ENCODE results near the gene GOLT1A.

GOLT1A gene

DNA sequence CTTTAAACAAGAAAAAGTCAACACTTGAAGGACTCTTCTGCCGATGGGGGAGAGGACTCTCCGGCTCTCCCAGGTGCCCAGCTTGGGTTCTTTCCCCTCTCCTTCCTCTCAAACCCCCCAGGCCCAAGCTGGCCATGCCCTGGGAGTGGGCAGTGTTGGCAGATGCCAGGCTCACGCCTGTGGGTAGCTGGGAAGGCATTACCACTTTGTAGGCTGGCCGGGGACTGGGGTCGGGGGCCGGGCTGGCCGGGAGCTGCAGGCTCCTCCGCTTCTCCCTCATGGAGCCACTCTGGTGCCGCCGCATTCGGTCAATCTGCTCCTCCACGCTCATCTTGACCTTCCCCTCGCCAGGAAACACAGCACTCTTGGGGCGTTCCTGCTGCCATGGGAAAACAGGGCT lies 16.4 kb upstream of the GOLT1A start:
- TF ChIP-seq, protein P1, sequence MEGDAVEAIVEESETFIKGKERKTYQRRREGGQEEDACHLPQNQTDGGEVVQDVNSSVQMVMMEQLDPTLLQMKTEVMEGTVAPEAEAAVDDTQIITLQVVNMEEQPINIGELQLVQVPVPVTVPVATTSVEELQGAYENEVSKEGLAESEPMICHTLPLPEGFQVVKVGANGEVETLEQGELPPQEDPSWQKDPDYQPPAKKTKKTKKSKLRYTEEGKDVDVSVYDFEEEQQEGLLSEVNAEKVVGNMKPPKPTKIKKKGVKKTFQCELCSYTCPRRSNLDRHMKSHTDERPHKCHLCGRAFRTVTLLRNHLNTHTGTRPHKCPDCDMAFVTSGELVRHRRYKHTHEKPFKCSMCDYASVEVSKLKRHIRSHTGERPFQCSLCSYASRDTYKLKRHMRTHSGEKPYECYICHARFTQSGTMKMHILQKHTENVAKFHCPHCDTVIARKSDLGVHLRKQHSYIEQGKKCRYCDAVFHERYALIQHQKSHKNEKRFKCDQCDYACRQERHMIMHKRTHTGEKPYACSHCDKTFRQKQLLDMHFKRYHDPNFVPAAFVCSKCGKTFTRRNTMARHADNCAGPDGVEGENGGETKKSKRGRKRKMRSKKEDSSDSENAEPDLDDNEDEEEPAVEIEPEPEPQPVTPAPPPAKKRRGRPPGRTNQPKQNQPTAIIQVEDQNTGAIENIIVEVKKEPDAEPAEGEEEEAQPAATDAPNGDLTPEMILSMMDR (IDR thresholded peaks at IDR 0.05; ENCODE audit: low read depth, low read length) = no peak

DNA sequence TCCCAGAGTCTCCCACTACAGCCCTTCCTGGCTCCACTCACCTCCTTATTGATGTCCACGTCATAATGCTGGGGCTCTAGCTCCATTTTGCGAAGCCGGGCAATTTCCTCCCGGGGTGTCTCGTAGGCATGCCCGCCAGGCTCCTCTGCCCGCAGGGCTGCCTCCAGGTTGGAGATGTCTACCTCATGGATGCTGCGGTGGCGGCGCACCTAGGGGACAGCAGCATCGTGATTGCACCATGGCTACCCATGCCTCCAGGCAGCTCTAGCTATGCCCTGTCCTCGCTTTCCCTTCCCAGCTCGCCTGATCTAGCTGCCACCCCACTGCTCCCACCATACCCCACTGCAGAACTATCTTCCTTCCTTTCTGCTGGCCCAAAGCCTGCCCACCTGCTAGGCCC lies 15.1 kb upstream of the GOLT1A start:
- DNase-seq (ENCODE audit: extremely low read depth, low read depth) = no peak
- TF ChIP-seq, protein P1 (IDR thresholded peaks at IDR 0.05; ENCODE audit: low read depth, low read length) = no peak

More for the DNA sequence above, 16.4 kb upstream of the GOLT1A start:
- DNase-seq (ENCODE audit: extremely low read depth, low read depth) = no peak

DNA sequence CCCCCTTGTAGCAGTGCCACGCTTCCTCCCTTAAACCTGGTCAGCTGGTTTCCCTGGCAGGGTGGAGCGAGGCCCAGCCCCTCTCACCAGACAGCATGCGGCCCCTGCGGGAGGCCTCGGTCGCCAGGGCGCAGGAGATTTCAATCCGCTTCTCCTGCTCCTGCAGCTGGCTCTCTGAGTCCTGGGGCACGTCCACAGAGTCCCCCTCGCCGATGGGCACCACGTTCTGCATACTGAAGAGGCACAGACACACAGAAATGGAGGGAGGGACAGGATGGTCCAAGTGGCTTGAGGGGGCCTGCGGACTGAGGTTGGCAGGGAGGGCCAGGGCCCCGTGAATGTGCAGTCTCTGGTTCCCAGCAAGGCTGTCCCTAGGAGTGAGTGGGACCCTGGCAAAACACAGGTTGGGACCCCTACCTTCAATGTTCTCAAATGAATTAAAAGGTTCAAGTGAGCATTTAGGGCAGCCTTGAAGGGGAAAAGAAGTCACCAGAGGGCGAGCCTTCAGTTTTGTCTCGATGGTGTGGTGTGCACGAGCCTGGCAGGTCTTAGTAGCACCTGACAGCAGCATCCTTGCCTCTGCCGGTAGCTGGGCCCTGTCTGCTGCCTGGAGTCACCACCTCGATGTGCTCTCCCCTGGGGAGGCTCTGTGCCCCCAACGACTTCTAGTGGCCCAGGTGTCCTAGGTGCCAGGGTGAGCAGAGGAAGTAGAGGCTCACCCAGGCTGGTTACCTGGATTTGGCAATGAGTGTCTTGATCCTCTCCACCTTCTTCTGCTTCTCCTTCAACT lies 14.4 kb upstream of the GOLT1A start:
- no peak for DNase-seq (ENCODE audit: extremely low read depth, low read depth)
- TF ChIP-seq, protein P1 (IDR thresholded peaks at IDR 0.05; ENCODE audit: low read depth, low read length) = no peak

DNA sequence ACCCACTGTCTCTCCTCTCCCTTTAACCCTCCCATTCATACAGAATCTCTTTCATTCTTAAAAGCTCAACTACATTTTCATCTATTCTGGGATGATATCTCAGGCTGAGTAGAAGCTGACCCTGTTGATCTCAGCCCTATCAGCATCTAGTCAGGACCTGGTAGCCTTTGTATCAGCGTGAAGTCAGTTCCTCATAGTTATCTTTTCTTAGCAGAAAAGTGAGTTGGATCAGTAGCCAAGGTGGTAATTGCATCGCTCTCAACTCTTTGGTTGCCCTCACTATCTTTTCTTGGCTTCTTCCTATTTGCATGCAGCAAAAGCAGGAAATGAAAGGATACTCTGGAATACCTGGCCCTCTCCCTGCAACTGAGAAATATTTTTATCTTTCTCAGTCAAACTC lies 13.6 kb upstream of the GOLT1A start:
- DNase-seq (ENCODE audit: extremely low read depth, low read depth) = no peak
- TF ChIP-seq, protein P1 (IDR thresholded peaks at IDR 0.05; ENCODE audit: low read depth, low read length) = no peak

DNA sequence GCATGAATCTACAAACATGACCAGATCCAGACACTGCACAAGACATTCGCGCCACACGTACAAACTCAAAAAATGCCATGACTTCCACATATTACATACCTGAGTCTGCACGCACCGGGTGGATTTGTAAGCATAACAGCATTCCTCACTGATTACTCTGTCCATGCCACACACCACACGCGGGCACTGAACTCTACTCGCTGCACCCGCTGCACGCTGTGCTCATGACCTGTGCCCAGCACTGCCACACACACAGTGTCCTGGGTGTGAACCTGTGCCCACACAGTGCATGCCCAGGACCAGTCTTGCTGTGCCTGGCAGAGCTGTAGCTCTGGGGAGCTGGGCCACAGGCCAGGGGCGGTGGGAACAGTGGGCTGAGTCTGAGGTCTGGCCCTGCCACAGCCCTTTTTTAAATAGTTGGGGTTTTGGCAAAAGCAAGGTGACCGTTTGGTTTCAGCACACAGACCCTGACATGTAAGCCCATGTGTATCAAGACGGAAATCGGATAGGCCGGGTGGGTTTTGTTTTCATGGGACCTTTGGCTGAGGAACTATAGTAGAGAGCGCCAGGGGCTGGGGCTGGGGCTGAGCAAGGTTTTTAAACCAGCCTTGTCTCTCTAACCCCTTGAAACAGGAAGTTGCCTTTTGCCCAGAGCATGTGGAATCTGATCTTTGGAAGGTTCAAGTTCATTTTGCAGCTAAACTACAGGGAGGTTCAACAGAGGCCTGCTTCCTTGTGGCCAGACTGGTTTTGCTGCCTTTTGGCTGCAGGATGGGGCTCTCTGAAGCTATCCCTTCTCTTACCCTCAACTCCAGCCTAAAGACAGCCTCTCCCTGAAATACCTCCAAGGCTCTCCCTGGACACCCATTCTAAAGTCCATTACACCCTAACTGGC lies 12.3 kb upstream of the GOLT1A start:
- TF ChIP-seq, protein P1 (IDR thresholded peaks at IDR 0.05; ENCODE audit: low read depth, low read length) = no peak
- no peak for DNase-seq (ENCODE audit: extremely low read depth, low read depth)

DNA sequence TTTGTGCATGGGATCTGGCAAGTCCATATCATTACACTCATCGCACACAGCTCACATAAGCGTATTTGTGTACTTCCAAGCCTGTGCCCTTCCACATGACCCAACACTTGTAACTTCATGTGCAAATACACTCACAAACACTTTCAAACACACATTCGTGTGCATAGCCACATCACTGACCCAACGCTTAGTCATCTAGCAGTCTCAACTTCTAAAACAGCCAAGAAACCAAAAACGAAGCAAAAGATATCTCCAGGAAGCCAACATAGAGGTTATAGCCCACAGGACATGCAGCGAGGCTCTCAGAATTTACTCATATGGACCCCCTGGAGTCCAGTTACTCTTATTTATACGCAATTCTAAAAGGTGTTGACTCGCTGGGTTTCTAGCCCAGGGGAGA lies 10.9 kb upstream of the GOLT1A start:
- DNase-seq (ENCODE audit: extremely low read depth, low read depth) = no peak
- TF ChIP-seq, protein P1 (IDR thresholded peaks at IDR 0.05; ENCODE audit: low read depth, low read length) = no peak
